Osteoblast (primary cell): ENCODE results near the gene LRR1. TPM values are rescaled to one million over a fixed set of nuclear protein-coding genes. Genes with fewer than 3 reads are reported as not detected.
A peak's percentile ranks its signal among the peaks of the same experiment; 100 is the strongest.

Source experiments
- DNase-seq: peaks from one replicate; pipeline ENCODE4 v3.0.0; 2011; ENCODE audit warnings: low spot score, mixed read lengths; ENCODE audit not compliant: insufficient read length; ENCODE audit errors: missing footprints
- H2AFZ ChIP-seq: 2 replicates; pipeline ENCODE4 v1.6.0; 2011; ENCODE audit warnings: mild to moderate bottlenecking, low read length
- H3K27ac ChIP-seq: 2 replicates; pipeline ENCODE4 v1.5.1; 2011; ENCODE audit warnings: mild to moderate bottlenecking, low read depth, low read length, moderate library complexity
- H3K27me3 ChIP-seq: 2 replicates; pipeline ENCODE4 v1.6.0; 2012; ENCODE audit warnings: mild to moderate bottlenecking, control low read depth, inconsistent platforms, low read length, moderate library complexity; ENCODE audit not compliant: insufficient read depth
- H3K36me3 ChIP-seq: 2 replicates; pipeline ENCODE4 v1.5.1; 2011; ENCODE audit warnings: mild to moderate bottlenecking, low read length, control low read depth, moderate library complexity; ENCODE audit not compliant: insufficient read depth
- H3K4me1 ChIP-seq: 2 replicates; pipeline ENCODE4 v1.5.1; 2011; ENCODE audit warnings: mild to moderate bottlenecking, low read length, control low read depth, moderate library complexity; ENCODE audit not compliant: insufficient read depth
- H3K4me2 ChIP-seq: 2 replicates; pipeline ENCODE4 v1.6.0; 2011; ENCODE audit warnings: mild to moderate bottlenecking, low read length; ENCODE audit not compliant: insufficient read depth
- H3K4me3 ChIP-seq: fragments of 200-600 bp; sonication (generic); 3 replicates; pipeline ENCODE4 v1.5.1; 2012; ENCODE audit warnings: mild to moderate bottlenecking, low read length, inconsistent platforms; ENCODE audit not compliant: insufficient read depth
- H3K79me2 ChIP-seq: 2 replicates; pipeline ENCODE4 v1.6.0; 2012; ENCODE audit warnings: mild to moderate bottlenecking, low read length, control low read depth, inconsistent platforms; ENCODE audit not compliant: insufficient read depth
- H3K9me3 ChIP-seq: 2 replicates; pipeline ENCODE4 v1.5.1; 2011; ENCODE audit warnings: low read depth, low read length, control low read depth
- H4K20me1 ChIP-seq: 2 replicates; pipeline ENCODE4 v1.6.0; 2012; ENCODE audit warnings: mild to moderate bottlenecking, low read length, control low read depth; ENCODE audit not compliant: insufficient read depth
- total RNA-seq: library from RNA; depleted of rRNA; stranded (reverse); fragments of >200 nt; gene quantifications from 2 replicates; pipeline ENCODE4 v1.2.3, GENCODE V29; 2012
- TF ChIP-seq, protein P1 (sequence below): IDR thresholded peaks from 2 replicates; pipeline ENCODE4 v1.5.1; 2011; ENCODE audit warnings: mild to moderate bottlenecking, low read depth, low read length, moderate library complexity; ENCODE audit errors: extremely low read depth

Gene LRR1
- total RNA-seq, 1 donor = 7.6 TPM

DNA sequence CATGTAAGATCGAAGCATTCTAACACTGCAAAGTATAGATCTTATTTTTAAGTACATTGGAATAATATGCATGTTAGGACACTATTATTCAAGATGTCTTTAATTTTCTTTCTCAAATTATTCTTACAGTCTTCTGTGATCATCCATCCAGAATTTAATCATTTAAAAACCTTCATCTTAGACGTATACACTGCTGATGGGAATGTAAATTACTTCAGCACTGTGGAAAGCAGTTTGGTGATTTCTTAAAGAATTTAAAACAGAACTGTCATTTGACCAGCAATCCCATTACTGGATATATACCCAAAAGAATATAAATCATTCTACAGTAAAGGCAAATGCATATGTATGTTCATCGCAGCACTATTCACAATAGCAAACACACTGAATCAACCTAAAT lies 9.4 kb upstream of the LRR1 start:
- Histone ChIP-seq H2AFZ (no peak overlapping the region), H3K4me1 (peaks cover 19% of the 10 kb centered on the region), H3K4me2 (no peak overlapping the region), H3K36me3 (peaks cover 5% of the 10 kb centered on the region), H4K20me1 (peaks cover 12% of the 10 kb centered on the region), H3K4me3 (no peak overlapping the region), H3K79me2 (peaks cover 18% of the 10 kb centered on the region), H3K27me3 (no peaks in the 10 kb centered on the region), H3K9me3 (no peaks in the 10 kb centered on the region), H3K27ac (no peak overlapping the region)
- TF ChIP-seq, protein P1, sequence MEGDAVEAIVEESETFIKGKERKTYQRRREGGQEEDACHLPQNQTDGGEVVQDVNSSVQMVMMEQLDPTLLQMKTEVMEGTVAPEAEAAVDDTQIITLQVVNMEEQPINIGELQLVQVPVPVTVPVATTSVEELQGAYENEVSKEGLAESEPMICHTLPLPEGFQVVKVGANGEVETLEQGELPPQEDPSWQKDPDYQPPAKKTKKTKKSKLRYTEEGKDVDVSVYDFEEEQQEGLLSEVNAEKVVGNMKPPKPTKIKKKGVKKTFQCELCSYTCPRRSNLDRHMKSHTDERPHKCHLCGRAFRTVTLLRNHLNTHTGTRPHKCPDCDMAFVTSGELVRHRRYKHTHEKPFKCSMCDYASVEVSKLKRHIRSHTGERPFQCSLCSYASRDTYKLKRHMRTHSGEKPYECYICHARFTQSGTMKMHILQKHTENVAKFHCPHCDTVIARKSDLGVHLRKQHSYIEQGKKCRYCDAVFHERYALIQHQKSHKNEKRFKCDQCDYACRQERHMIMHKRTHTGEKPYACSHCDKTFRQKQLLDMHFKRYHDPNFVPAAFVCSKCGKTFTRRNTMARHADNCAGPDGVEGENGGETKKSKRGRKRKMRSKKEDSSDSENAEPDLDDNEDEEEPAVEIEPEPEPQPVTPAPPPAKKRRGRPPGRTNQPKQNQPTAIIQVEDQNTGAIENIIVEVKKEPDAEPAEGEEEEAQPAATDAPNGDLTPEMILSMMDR = no peak
- DNase-seq = no peak

DNA sequence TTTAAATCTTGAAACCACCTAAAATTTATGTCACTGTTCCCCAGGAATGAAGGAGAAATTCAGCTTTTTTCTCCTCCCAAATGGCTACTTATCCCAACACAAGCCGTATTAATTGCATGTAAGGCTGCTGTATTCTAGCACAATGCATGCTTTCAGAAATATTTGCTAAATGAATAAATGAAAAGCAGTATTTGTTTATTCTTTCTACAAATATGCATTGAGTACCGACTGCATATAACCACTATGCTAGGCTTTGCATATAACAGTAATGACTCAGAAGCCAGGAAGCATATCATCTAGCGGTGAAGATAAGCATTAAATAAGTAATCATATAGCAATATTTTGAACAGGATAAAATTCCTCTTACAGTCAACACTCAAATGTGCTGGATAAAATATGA lies 5.7 kb upstream of the LRR1 start:
- no peaks in the 10 kb centered on the region for H3K36me3 ChIP-seq
- peaks cover 21% of the 10 kb centered on the region for H3K4me1 ChIP-seq
- H3K27me3 ChIP-seq = no peaks in the 10 kb centered on the region
- peaks cover 8% of the 10 kb centered on the region for H3K79me2 ChIP-seq
- DNase-seq = peak; percentile 80
- TF ChIP-seq, protein P1 = no peak
- no peak overlapping the region for H3K27ac ChIP-seq
- no peaks in the 10 kb centered on the region for H3K9me3 ChIP-seq
- H4K20me1 ChIP-seq = no peaks in the 10 kb centered on the region
- peak overlapping the region; percentile 43 for H3K4me2 ChIP-seq
- H2AFZ ChIP-seq = no peak overlapping the region
- no peak overlapping the region for H3K4me3 ChIP-seq

- no peaks in the 10 kb centered on the region for H3K9me3 ChIP-seq
- H4K20me1 ChIP-seq = no peaks in the 10 kb centered on the region
- no peaks in the 10 kb centered on the region for H3K27me3 ChIP-seq
- no peaks in the 10 kb centered on the region for H3K36me3 ChIP-seq
- H2AFZ ChIP-seq = peak overlapping the region; percentile 8
- peak; percentile 89 for DNase-seq
- peak overlapping the region; percentile 16 for H3K27ac ChIP-seq
- H3K4me2 ChIP-seq = peak overlapping the region; percentile 54
- TF ChIP-seq, protein P1 = no peak
- no peak overlapping the region for H3K4me3 ChIP-seq
- peaks cover 20% of the 10 kb centered on the region for H3K79me2 ChIP-seq
- H3K4me1 ChIP-seq = peaks cover 21% of the 10 kb centered on the region
These were observed 4.2 kb upstream of the LRR1 start for GRCh38 chr14:49594347-49595091.

- Histone ChIP-seq H3K36me3 (peaks cover 3% of the 10 kb centered on the region), H3K79me2 (peaks cover 34% of the 10 kb centered on the region)
- TF ChIP-seq, protein P1 = no peak
These were observed 603 bp upstream of the LRR1 start for GRCh38 chr14:49598189-49598484.

More at GRCh38 chr14:49598189-49598484, 603 bp upstream of the LRR1 start:
- Histone ChIP-seq H3K27ac (peak overlapping the region; percentile 94), H3K27me3 (no peaks in the 10 kb centered on the region), H3K4me1 (peaks cover 16% of the 10 kb centered on the region), H4K20me1 (no peaks in the 10 kb centered on the region), H2AFZ (peak overlapping the region; percentile 92), H3K9me3 (no peaks in the 10 kb centered on the region), H3K4me3 (peak overlapping the region; percentile 93), H3K4me2 (peak overlapping the region; percentile 98)
- DNase-seq = peak; percentile 86
